ENCODE data around the gene MVP. TPM values are rescaled to one million over a fixed set of nuclear protein-coding genes. Genes with fewer than 3 reads are reported as not detected.
A peak's percentile ranks its signal among the peaks of the same experiment; 100 is the strongest.

The MVP gene
- total RNA-seq, 2 experiments from 2014 or later, result 110 to 123 TPM

DNA sequence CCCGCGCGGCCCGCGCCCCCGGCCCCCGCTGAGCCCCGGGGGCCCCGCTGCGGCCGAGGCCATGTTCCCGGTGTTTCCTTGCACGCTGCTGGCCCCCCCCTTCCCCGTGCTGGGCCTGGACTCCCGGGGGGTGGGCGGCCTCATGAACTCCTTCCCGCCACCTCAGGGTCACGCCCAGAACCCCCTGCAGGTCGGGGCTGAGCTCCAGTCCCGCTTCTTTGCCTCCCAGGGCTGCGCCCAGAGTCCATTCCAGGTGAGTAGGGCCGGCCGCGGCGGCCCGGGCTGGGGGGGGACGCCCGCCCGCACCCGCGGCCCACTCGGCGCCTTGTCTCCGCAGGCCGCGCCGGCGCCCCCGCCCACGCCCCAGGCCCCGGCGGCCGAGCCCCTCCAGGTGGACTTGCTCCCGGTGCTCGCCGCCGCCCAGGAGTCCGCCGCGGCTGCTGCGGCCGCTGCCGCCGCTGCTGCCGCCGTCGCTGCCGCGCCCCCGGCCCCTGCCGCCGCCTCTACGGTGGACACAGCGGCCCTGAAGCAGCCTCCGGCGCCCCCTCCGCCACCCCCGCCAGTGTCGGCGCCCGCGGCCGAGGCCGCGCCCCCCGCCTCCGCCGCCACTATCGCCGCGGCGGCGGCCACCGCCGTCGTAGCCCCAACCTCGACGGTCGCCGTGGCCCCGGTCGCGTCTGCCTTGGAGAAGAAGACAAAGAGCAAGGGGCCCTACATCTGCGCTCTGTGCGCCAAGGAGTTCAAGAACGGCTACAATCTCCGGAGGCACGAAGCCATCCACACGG, 13.4 kb upstream of the MVP start:
- peaks cover 3% of the 10 kb centered on the region for H3K27me3 Mint-ChIP-seq
- H3K27ac Mint-ChIP-seq, result peak overlapping the region; percentile 99
- DNase-seq, result peak; percentile 82
- H3K4me3 Mint-ChIP-seq, result peak overlapping the region; percentile 96
- H3K36me3 Mint-ChIP-seq, result peaks cover 52% of the 10 kb centered on the region
- peaks cover 55% of the 10 kb centered on the region for H3K4me1 Mint-ChIP-seq
- no peaks in the 10 kb centered on the region for H3K9me3 Mint-ChIP-seq (ENCODE audit: low read depth)
- CTCF ChIA-PET, result interaction anchor here (1.1 to 3.6 kb wide), 9 partner anchors 11 to 248 kb away, joined by 3 to 87 read pairs (median 9); partner anchors contain the start of genes KIF22, MVP and PAGR1
- no peak for ATAC-seq

DNA sequence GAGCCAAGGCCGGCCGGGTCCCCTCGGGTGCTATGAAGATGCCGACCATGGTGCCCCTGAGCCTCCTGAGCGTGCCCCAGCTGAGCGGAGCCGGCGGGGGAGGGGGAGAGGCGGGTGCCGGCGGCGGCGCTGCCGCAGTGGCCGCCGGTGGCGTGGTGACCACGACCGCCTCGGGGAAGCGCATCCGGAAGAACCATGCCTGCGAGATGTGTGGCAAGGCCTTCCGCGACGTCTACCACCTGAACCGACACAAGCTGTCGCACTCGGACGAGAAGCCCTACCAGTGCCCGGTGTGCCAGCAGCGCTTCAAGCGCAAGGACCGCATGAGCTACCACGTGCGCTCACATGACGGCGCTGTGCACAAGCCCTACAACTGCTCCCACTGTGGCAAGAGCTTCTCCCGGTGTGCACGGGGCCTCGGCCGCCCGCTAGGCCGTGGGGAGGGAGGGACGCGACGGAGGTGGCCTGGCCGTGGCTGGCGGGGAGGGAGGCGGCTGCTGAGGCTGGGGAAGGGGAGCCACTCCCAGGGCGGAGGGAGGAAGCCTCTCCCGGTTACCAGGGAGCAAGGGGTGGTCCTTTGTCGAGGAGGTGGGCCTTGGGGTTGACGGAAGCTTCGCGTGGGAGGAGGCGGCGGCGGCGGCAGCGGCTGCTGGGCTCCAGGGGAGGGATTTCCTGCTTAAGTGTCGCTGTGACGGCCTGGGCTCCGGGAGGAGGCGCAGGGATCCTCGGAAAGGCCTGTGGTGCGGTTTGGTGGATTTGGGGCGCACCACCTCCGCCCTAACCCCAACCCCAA, 12.6 kb upstream of the MVP start:
- ATAC-seq, result peak; percentile 28
- Mint-ChIP-seq H3K27ac (peak overlapping the region; percentile 99), H3K4me1 (peaks cover 56% of the 10 kb centered on the region), H3K9me3 (ENCODE audit: low read depth) (no peaks in the 10 kb centered on the region), H3K4me3 (peak overlapping the region; percentile 96), H3K36me3 (peaks cover 49% of the 10 kb centered on the region), H3K27me3 (peaks cover 9% of the 10 kb centered on the region)
- CTCF ChIA-PET, result interaction anchor here (0.7 to 3.6 kb wide), 15 partner anchors 11 to 247 kb away, joined by 3 to 87 read pairs (median 5); partner anchors contain the start of genes KIF22, MVP and PAGR1
- DNase-seq, result peak; percentile 95

DNA sequence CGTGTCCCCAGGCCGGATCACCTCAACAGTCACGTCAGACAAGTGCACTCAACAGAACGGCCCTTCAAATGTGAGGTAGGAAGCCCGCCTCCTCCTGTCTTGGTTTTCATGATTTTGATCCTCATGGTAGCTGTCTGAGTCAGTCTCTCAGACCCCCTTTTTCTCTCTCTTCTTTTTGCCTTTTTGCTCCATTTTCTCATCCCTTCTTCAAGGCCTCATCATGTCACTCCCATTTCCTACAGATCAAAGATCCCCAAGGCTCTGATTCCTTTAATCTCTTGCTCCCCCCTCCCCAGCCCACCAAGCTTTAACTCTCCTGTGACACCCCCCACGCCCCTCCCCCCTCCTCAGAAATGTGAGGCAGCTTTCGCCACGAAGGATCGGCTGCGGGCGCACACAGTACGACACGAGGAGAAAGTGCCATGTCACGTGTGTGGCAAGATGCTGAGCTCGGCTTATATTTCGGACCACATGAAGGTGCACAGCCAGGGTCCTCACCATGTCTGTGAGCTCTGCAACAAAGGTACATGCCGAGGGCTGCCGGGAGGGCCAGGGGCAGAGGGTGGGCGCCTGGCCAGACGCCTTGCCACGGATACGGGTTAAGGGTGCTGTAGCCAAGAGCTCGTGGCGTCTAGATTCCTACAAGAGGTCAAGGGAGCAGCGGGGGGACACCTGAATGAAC, 11.9 kb upstream of the MVP start:
- CTCF ChIA-PET, result interaction anchor here (0.6 to 3.6 kb wide), 16 partner anchors 11 to 247 kb away, joined by 3 to 87 read pairs (median 4); partner anchors contain the start of genes KIF22, MVP, PAGR1 and TAOK2
- peak overlapping the region; percentile 99 for H3K27ac Mint-ChIP-seq
- peak overlapping the region; percentile 96 for H3K4me3 Mint-ChIP-seq
- peaks cover 47% of the 10 kb centered on the region for H3K36me3 Mint-ChIP-seq
- peaks cover 54% of the 10 kb centered on the region for H3K4me1 Mint-ChIP-seq
- no peaks in the 10 kb centered on the region for H3K9me3 Mint-ChIP-seq (ENCODE audit: low read depth)
- DNase-seq (peak; percentile 75), ATAC-seq (peak; percentile 10)
- peaks cover 12% of the 10 kb centered on the region for H3K27me3 Mint-ChIP-seq

GRCh38 chr16:29809031-29809747, 11.1 kb upstream of the MVP start:
- DNase-seq, result peak; percentile 62
- peaks cover 50% of the 10 kb centered on the region for H3K4me1 Mint-ChIP-seq
- H3K9me3 Mint-ChIP-seq (ENCODE audit: low read depth), result no peaks in the 10 kb centered on the region
- CTCF ChIA-PET, result interaction anchor here (1.0 to 3.6 kb wide), 9 partner anchors 10 to 164 kb away, joined by 3 to 87 read pairs (median 9); partner anchors contain the start of genes KIF22, MVP, PAGR1 and TAOK2
- no peak for ATAC-seq
- H3K27ac Mint-ChIP-seq, result peak overlapping the region; percentile 99
- H3K4me3 Mint-ChIP-seq, result peak overlapping the region; percentile 96
- H3K27me3 Mint-ChIP-seq, result peaks cover 12% of the 10 kb centered on the region
- H3K36me3 Mint-ChIP-seq, result peaks cover 42% of the 10 kb centered on the region

GRCh38 chr16:29809850-29810698, 10.2 kb upstream of the MVP start:
- peaks cover 51% of the 10 kb centered on the region for H3K4me1 Mint-ChIP-seq
- no peaks in the 10 kb centered on the region for H3K9me3 Mint-ChIP-seq (ENCODE audit: low read depth)
- peaks cover 37% of the 10 kb centered on the region for H3K36me3 Mint-ChIP-seq
- H3K27ac Mint-ChIP-seq, result peak overlapping the region; percentile 87
- peaks cover 12% of the 10 kb centered on the region for H3K27me3 Mint-ChIP-seq
- H3K4me3 Mint-ChIP-seq, result peak overlapping the region; percentile 96
- CTCF ChIA-PET, result interaction anchor here (0.8 to 1.0 kb wide), 3 partner anchors 9 to 110 kb away, joined by 3 to 7 read pairs (median 4); partner anchors contain the start of gene MVP
- ATAC-seq, result no peak
- peak; percentile 81 for DNase-seq

DNA sequence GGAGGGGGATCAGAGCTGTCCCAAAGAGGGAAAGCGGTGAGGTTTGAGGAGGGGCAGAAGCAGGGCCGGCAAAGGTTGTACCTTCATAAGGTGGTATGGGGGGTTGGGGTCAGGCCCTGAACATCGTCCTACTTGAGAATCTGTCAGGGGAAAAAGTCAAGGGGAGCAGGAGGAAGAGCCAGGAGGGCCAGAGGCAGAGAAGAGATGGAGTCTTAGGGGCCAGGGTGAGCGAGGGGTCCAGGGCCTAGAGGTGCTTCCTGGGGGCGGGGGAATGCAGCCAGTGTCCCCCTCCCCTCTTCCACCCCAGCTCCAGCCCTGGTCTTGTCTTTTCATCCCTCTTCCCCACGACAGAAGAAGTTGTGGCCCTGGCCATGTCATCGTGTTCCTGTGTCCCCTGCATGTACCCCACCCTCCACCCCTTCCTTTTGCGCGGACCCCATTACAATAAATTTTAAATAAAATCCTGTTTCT, 9.5 kb upstream of the MVP start:
- H3K4me1 Mint-ChIP-seq, result peaks cover 52% of the 10 kb centered on the region
- peak overlapping the region; percentile 96 for H3K4me3 Mint-ChIP-seq

DNA sequence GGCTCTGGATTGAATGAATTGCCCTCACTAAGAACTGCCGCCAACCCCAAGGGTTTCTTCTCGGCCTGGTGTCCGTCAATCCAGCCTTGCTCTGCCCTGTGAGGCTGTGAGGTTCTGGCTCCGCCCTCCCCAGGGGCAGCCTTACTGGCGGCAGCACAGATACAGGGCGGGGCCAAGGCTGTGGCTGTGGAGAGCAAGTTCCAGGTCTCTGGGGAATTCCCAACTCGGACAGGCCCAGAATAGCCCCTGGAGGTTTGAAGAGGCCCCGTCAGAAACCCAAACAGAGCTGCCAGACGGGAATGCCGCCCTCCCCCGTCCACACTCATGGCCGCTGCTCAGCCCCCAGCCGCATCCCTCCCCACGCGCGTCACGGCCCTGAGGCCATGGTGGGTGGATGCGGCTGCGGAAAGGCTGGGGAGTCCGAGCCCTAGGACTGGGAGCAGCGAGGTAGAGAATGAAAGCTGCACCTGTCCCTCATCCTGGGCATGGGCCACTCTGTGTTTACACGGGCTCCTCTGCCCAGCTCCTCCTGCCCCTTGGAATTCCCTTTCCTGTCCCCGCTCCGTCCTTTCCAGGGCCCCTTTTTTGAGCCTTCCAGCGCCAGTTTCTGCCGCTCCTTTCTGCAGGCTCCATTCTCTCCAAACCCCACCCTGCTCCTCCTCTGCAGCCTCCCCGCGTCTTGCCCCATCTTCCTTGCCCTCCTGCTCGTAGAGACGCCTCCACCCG, 8.9 kb upstream of the MVP start:
- H3K9me3 Mint-ChIP-seq (ENCODE audit: low read depth), result no peaks in the 10 kb centered on the region

More for the DNA sequence above, 9.5 kb upstream of the MVP start:
- ATAC-seq, result no peak
- Mint-ChIP-seq H3K27ac (peak overlapping the region; percentile 87), H3K9me3 (ENCODE audit: low read depth) (no peaks in the 10 kb centered on the region), H3K36me3 (peaks cover 35% of the 10 kb centered on the region), H3K27me3 (peaks cover 12% of the 10 kb centered on the region)
- CTCF ChIA-PET, result interaction anchor here (1.0 kb wide), 2 partner anchors 26 to 110 kb away, joined by 3 to 4 read pairs; no protein-coding TSS in a partner anchor
- DNase-seq, result no peak

DNA sequence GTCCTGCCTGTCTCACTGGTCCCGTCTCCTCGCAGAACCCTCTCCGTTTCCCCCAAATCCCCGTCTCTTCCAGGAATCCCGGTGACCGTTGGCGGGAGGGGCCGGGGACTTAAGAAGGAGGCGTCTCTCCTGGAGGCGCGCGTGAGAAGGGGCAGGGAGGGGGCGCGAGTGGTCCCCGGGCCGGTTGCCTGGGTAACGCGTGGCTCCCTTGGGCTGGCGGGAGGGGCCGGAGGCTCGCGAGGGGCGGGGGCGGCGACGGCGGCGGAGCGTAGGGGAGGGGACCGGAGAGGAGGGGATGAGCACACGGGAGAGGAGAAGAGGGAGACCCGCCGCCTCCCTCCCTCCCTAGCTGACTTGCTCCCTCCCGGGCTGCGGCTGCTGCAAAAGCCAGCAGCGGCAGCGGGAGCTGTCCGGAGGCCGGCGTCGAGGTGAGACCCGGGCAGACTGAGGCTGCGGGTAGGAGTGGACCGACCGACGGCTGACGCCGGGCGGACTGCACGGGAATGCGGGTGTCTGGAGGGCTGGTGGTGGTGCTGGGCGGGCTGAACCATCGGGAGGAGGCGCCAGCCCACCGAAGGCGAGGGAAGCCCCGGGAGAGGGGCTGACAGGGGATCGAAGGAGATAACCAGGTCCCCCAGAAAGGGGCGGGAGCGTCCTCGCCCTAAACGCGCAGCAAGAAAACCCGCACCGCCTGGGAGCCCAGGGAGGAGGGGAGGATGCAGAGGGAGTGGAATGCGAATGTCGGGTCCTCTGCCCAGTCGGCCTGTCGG, 8.2 kb upstream of the MVP start, which contains the start of gene PRRT2:
Gene PRRT2 (plus strand): TSS at position 298 of the 770 bp plus-strand sequence. CDS start 862 bp downstream, outside the sequence.
- CTCF ChIA-PET, result interaction anchor here (1.0 to 1.1 kb wide), 2 partner anchors 9 to 27 kb away, joined by 3 to 5 read pairs; no protein-coding TSS in a partner anchor
- H3K27me3 Mint-ChIP-seq, result peaks cover 12% of the 10 kb centered on the region
- no peaks in the 10 kb centered on the region for H3K9me3 Mint-ChIP-seq (ENCODE audit: low read depth)
- peak within 1 kb of the TSS; percentile 96 for H3K4me3 Mint-ChIP-seq
- H3K27ac Mint-ChIP-seq, result peak within 1 kb of the TSS; percentile 87
- DNase-seq (peak; percentile 62), ATAC-seq (no peak)
- peaks cover 57% of the 10 kb centered on the region for H3K4me1 Mint-ChIP-seq
- H3K36me3 Mint-ChIP-seq, result peaks cover 36% of the 10 kb centered on the region

More for the DNA sequence above, 8.9 kb upstream of the MVP start:
- CTCF ChIA-PET, result interaction anchor here (1.0 to 1.1 kb wide), 2 partner anchors 10 to 26 kb away, joined by 3 to 5 read pairs; no protein-coding TSS in a partner anchor
- ATAC-seq, result peak; percentile 37
- Mint-ChIP-seq H3K36me3 (peaks cover 35% of the 10 kb centered on the region), H3K4me3 (peak overlapping the region; percentile 96), H3K27me3 (peaks cover 12% of the 10 kb centered on the region), H3K27ac (peak overlapping the region; percentile 87), H3K4me1 (peaks cover 54% of the 10 kb centered on the region)
- DNase-seq, result peak; percentile 90

DNA sequence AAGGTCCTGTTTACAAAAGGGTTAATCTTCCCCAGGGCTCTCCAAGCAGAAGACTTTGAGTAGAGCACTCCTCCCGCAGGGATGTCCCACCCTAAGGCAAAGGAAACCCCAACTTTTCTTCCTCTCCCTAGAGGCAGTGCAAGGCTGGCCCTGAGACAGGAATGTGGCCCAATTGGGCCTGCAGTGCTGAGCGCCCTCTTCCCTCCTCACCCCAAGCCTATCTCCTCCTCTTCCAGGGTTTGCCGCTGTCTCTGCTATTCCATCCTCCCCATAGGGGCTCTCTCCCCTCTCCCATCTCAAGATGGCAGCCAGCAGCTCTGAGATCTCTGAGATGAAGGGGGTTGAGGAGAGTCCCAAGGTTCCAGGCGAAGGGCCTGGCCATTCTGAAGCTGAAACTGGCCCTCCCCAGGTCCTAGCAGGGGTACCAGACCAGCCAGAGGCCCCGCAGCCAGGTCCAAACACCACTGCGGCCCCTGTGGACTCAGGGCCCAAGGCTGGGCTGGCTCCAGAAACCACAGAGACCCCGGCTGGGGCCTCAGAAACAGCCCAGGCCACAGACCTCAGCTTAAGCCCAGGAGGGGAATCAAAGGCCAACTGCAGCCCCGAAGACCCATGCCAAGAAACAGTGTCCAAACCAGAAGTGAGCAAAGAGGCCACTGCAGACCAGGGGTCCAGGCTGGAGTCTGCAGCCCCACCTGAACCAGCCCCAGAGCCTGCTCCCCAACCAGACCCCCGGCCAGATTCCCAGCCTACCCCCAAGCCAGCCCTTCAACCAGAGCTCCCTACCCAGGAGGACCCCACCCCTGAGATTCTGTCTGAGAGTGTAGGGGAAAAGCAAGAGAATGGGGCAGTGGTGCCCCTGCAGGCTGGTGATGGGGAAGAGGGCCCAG, 7.3 kb upstream of the MVP start:
- peaks cover 12% of the 10 kb centered on the region for H3K27me3 Mint-ChIP-seq
- DNase-seq, result no peak
- peaks cover 63% of the 10 kb centered on the region for H3K4me1 Mint-ChIP-seq
- H3K4me3 Mint-ChIP-seq, result no peak overlapping the region
- CTCF ChIA-PET, result interaction anchor here (0.6 to 0.9 kb wide), 3 partner anchors 9 to 112 kb away, joined by 3 read pairs; no protein-coding TSS in a partner anchor
- ATAC-seq, result no peak
- H3K9me3 Mint-ChIP-seq (ENCODE audit: low read depth), result no peaks in the 10 kb centered on the region
- no peak overlapping the region for H3K27ac Mint-ChIP-seq
- peaks cover 31% of the 10 kb centered on the region for H3K36me3 Mint-ChIP-seq

All from activated CD8-positive, alpha-beta memory T cell treated with anti-CD3 and anti-CD28 coated beads, Interleukin-2, amount 10 ng/mL, durations not matched to agents 7 days and 5 days (primary cell).